HepG2 (cell line): Measurements from ENCODE around the gene MATK. TPM values are rescaled to one million over a fixed set of nuclear protein-coding genes. Genes with fewer than 3 reads are reported as not detected.

Experiments used
- FIP1L1 ChIP-seq: fragments of 200-400 bp; formaldehyde crosslinking; IDR thresholded peaks from 2 replicates; pipeline ENCODE4 v1.6.1; 2018; ENCODE audit warnings: low read depth, mild to moderate bottlenecking, low read length, moderate library complexity, borderline replicate concordance; ENCODE audit not compliant: insufficient read depth
- GATAD1 ChIP-seq: IDR thresholded peaks from 2 replicates; pipeline ENCODE4 v1.6.1; 2016; ENCODE audit warnings: missing genetic modification reagents, missing compliant biosample characterization
- MAZ ChIP-seq, 2 experiments: sonication (generic) in 1 of 2; formaldehyde crosslinking in 1 of 2; IDR thresholded peaks; 2 replicates each; pipeline versions ENCODE4 v1.5.0 to v1.6.1; 2012 to 2020; ENCODE audit warnings: low read depth in 2 of 2, mild to moderate bottlenecking in 2 of 2, borderline replicate concordance in 1 of 2, improper control_type of control experiment in 1 of 2, low read length in 1 of 2, missing genetic modification reagents in 1 of 2, moderate library complexity in 1 of 2
- NFATC3 ChIP-seq: sonication (generic); formaldehyde crosslinking; IDR thresholded peaks from 2 replicates; pipeline ENCODE4 v1.5.1; 2020; ENCODE audit warnings: mild to moderate bottlenecking, missing genetic modification reagents
- NPAS2 ChIP-seq: sonication (generic); formaldehyde crosslinking; IDR thresholded peaks from 2 replicates; pipeline ENCODE4 v1.8.0; 2022; ENCODE audit warnings: mild to moderate bottlenecking, missing genetic modification reagents, borderline replicate concordance
- RFXAP ChIP-seq: sonication (generic); formaldehyde crosslinking; IDR thresholded peaks from 2 replicates; pipeline ENCODE4 v1.4.0; 2020; ENCODE audit warnings: missing genetic modification reagents, borderline replicate concordance
- SIX1 ChIP-seq: sonication (generic); formaldehyde crosslinking; IDR thresholded peaks from 2 replicates; pipeline ENCODE4 v1.4.0; 2020; ENCODE audit warnings: missing genetic modification reagents, borderline replicate concordance
- SRSF1 ChIP-seq: fragments of 200-400 bp; formaldehyde crosslinking; optimal IDR thresholded peaks from 2 replicates; pipeline ENCODE3; 2017; ENCODE audit warnings: mild to moderate bottlenecking, low read depth, low read length, moderate library complexity
- ZBTB7A ChIP-seq: sonication (generic); formaldehyde crosslinking; IDR thresholded peaks from 2 replicates; pipeline ENCODE4 v1.8.0; 2022; ENCODE audit warnings: mild to moderate bottlenecking, missing genetic modification reagents
- ZNF136 ChIP-seq: sonication (generic); formaldehyde crosslinking; IDR thresholded peaks from 2 replicates; pipeline ENCODE4 v1.8.1; 2022; ENCODE audit warnings: low read depth, mild to moderate bottlenecking, moderate library complexity, missing genetic modification reagents
- ZNF879 ChIP-seq: sonication (generic); formaldehyde crosslinking; IDR thresholded peaks from 2 replicates; pipeline ENCODE4 v1.8.1; 2023; ENCODE audit warnings: missing genetic modification reagents
- polyA plus RNA-seq, 8 experiments: library from polyadenylated mRNA; depleted of rRNA in 3 of 8; stranded (reverse) in 7 of 8; unstranded in 1 of 8; fragments of >200 nt; fragmentation: Illumina TruSeq in 4 of 8; extraction: Trizol in 4 of 8; gene quantifications; 2 replicates each; pipeline versions ENCODE4 v1.2.1 to v1.2.3, GENCODE V29; 2011 to 2016; ENCODE audit warnings: low read depth in 4 of 8, missing spikeins in 1 of 8, mixed read lengths in 1 of 8; ENCODE audit not compliant: insufficient read depth in 1 of 8
- total RNA-seq, 5 experiments: library from RNA; depleted of rRNA; stranded (reverse); fragments of >200 nt; fragmentation: Illumina TruSeq; extraction: Trizol; gene quantifications; 2 replicates each; pipeline ENCODE4 v1.2.3, GENCODE V29; 2016; ENCODE audit warnings: low read depth in 1 of 5
- TF ChIP-seq, protein P1 (sequence below): sonication (generic); formaldehyde crosslinking; IDR thresholded peaks from one replicate; pipeline ENCODE4 v1.5.1; 2020; ENCODE audit warnings: mild to moderate bottlenecking, missing genetic modification reagents; ENCODE audit errors: not compliant biosample characterization
- TF ChIP-seq, protein P2 (sequence below): sonication (generic); formaldehyde crosslinking; IDR thresholded peaks from 2 replicates; pipeline ENCODE4 v1.5.0; 2020; ENCODE audit warnings: missing genetic modification reagents
- TF ChIP-seq, protein P3 (sequence below): sonication (generic); formaldehyde crosslinking; conservative IDR thresholded peaks from 2 replicates; pipeline ENCODE4 v1.4.0; 2020; ENCODE audit warnings: mild to moderate bottlenecking, missing genetic modification reagents, moderate library complexity

Gene MATK
- total and polyA plus RNA-seq, 2 of the 13 experiments (the other 11 are each of a cell fraction or from before 2014, with no cell fraction given), result 0.09 TPM; not detected in 1

DNA sequence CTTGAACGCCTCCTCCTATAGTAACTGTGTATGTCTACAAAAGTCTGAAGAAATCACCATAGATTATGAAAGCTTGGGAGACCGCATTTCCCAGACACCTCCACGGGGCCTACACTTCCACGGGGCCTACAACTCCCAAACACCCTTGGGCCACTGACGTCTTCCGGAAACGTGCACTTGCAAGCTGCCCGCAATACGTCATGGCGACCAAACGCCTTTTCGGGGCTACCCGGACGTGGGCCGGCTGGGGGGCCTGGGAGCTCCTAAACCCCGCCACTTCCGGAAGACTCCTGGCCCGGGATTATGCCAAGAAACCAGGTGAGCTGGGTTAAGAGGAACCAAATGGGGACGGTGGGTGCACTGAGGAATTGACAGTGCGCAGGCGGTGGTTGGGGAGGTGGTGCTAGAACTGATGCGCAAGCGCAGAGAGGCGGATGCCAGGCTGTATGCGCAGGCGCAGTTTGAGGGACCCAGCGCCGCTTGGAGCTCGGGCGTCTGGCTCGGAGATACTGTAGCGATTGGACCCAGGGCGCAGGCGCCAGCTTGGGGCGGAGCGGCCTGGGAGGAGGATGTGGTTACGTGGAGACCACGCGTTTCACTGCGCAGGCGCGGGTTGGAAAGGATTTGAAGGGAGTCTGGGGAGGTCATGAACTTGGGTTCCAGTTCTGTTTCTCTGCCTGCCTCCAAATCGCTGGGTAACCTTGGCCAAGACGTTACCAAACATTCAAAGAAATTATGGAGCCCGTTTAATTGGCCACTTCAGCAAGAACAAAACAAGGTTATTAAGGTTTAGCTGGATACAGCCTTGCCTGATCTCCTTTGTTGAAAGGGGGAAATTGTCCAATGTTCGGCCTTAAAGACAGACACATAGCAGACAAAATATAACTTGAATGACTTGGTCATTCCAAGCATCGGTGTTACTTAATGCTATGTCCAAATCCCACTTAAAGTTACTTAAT is 23.4 kb downstream of the MATK start, which contains the start of gene MRPL54 (continued):
- TF ChIP-seq MAZ (IDR thresholded peaks at IDR 0.05; ENCODE audit: borderline replicate concordance, low read depth, low read length) (0 out of 2 replicates have a peak, but pooled peaks have one; percentile 19), MAZ (CRISPR knock-in tag; IDR thresholded peaks at IDR 0.05; ENCODE audit: low read depth) (peak; percentile 81), GATAD1 (peak; percentile 93), NFATC3 (no peak), SRSF1 (no peak), ZNF136 (CRISPR knock-in tag) (0 out of 2 replicates have a peak, but pooled peaks have one; percentile 46), RFXAP (CRISPR knock-in tag) (no peak), FIP1L1 (no peak), NPAS2 (CRISPR knock-in tag) (no peak), ZNF879 (CRISPR knock-in tag) (no peak), ZBTB7A (CRISPR knock-in tag) (no peak), SIX1 (CRISPR knock-in tag) (no peak)
- TF ChIP-seq, protein P1, sequence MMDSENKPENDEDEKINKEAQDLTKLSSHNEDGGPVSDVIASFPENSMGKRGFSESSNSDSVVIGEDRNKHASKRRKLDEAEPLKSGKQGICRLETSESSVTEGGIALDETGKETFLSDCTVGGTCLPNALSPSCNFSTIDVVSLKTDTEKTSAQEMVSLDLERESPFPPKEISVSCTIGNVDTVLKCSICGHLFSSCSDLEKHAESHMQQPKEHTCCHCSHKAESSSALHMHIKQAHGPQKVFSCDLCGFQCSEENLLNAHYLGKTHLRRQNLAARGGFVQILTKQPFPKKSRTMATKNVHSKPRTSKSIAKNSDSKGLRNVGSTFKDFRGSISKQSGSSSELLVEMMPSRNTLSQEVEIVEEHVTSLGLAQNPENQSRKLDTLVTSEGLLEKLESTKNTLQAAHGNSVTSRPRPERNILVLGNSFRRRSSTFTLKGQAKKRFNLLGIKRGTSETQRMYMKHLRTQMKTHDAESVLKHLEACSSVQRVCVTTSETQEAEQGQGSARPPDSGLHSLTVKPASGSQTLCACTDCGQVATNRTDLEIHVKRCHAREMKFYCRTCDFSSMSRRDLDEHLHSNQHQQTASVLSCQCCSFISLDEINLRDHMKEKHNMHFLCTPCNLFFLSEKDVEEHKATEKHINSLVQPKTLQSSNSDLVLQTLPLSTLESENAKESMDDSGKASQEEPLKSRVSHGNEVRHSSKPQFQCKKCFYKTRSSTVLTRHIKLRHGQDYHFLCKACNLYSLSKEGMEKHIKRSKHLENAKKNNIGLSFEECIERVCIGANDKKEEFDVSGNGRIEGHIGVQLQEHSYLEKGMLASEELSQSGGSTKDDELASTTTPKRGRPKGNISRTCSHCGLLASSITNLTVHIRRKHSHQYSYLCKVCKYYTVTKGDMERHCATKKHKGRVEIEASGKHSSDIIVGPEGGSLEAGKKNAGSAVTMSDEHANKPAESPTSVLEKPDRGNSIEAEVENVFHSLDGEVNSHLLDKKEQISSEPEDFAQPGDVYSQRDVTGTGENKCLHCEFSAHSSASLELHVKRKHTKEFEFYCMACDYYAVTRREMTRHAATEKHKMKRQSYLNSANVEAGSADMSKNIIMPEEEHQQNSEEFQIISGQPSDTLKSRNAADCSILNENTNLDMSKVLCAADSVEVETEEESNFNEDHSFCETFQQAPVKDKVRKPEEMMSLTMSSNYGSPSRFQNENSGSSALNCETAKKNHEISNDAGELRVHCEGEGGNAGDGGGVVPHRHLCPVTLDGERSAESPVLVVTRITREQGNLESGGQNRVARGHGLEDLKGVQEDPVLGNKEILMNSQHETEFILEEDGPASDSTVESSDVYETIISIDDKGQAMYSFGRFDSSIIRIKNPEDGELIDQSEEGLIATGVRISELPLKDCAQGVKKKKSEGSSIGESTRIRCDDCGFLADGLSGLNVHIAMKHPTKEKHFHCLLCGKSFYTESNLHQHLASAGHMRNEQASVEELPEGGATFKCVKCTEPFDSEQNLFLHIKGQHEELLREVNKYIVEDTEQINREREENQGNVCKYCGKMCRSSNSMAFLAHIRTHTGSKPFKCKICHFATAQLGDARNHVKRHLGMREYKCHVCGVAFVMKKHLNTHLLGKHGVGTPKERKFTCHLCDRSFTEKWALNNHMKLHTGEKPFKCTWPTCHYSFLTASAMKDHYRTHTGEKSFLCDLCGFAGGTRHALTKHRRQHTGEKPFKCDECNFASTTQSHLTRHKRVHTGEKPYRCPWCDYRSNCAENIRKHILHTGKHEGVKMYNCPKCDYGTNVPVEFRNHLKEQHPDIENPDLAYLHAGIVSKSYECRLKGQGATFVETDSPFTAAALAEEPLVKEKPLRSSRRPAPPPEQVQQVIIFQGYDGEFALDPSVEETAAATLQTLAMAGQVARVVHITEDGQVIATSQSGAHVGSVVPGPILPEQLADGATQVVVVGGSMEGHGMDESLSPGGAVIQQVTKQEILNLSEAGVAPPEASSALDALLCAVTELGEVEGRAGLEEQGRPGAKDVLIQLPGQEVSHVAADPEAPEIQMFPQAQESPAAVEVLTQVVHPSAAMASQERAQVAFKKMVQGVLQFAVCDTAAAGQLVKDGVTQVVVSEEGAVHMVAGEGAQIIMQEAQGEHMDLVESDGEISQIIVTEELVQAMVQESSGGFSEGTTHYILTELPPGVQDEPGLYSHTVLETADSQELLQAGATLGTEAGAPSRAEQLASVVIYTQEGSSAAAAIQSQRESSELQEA (CRISPR knock-in tag), result peak; percentile 76
- TF ChIP-seq, protein P2, sequence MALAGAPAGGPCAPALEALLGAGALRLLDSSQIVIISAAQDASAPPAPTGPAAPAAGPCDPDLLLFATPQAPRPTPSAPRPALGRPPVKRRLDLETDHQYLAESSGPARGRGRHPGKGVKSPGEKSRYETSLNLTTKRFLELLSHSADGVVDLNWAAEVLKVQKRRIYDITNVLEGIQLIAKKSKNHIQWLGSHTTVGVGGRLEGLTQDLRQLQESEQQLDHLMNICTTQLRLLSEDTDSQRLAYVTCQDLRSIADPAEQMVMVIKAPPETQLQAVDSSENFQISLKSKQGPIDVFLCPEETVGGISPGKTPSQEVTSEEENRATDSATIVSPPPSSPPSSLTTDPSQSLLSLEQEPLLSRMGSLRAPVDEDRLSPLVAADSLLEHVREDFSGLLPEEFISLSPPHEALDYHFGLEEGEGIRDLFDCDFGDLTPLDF, result 0 out of 2 replicates have a peak, but pooled peaks have one; percentile 26
- TF ChIP-seq, protein P3, sequence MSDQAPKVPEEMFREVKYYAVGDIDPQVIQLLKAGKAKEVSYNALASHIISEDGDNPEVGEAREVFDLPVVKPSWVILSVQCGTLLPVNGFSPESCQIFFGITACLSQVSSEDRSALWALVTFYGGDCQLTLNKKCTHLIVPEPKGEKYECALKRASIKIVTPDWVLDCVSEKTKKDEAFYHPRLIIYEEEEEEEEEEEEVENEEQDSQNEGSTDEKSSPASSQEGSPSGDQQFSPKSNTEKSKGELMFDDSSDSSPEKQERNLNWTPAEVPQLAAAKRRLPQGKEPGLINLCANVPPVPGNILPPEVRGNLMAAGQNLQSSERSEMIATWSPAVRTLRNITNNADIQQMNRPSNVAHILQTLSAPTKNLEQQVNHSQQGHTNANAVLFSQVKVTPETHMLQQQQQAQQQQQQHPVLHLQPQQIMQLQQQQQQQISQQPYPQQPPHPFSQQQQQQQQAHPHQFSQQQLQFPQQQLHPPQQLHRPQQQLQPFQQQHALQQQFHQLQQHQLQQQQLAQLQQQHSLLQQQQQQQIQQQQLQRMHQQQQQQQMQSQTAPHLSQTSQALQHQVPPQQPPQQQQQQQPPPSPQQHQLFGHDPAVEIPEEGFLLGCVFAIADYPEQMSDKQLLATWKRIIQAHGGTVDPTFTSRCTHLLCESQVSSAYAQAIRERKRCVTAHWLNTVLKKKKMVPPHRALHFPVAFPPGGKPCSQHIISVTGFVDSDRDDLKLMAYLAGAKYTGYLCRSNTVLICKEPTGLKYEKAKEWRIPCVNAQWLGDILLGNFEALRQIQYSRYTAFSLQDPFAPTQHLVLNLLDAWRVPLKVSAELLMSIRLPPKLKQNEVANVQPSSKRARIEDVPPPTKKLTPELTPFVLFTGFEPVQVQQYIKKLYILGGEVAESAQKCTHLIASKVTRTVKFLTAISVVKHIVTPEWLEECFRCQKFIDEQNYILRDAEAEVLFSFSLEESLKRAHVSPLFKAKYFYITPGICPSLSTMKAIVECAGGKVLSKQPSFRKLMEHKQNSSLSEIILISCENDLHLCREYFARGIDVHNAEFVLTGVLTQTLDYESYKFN, result no peak
